ENCODE measurements around the gene PPP1R10. TPM values are rescaled to one million over a fixed set of nuclear protein-coding genes. Genes with fewer than 3 reads are reported as not detected.

Gene PPP1R10
- total RNA-seq, 1 donor from 2014 or later: 38.6 TPM

- peaks cover 39% of the 10 kb centered on the region for H3K36me3 Mint-ChIP-seq
These were observed 24.8 kb downstream of the PPP1R10 start for GRCh38 chr6:30592287-30592686.

GRCh38 chr6:30591008-30591407 is 26.0 kb downstream of the PPP1R10 start:
- H3K27ac Mint-ChIP-seq: no peak overlapping the region
- Histone ChIP-seq H4K20me1 (ENCODE audit: low read depth) (peaks cover 16% of the 10 kb centered on the region), H3K27me3 (no peaks in the 10 kb centered on the region), H3K9me3 (ENCODE audit: low read depth) (no peaks in the 10 kb centered on the region), H2AFZ (replicated peaks) (no peak overlapping the region), H3K27ac (no peak overlapping the region), H3K9ac (no peak overlapping the region), H3K4me1 (no peaks in the 10 kb centered on the region), H3K79me2 (ENCODE audit: low read depth) (peaks cover 9% of the 10 kb centered on the region), H3K36me3 (peaks cover 7% of the 10 kb centered on the region), H3K4me2 (no peak overlapping the region), H3K4me3 (no peak overlapping the region), H3F3A (ENCODE audit: low read depth) (peaks cover 12% of the 10 kb centered on the region)
- TF ChIP-seq CTCF (IDR thresholded peaks at IDR 0.05): no peak
- no peak for TF ChIP-seq EZH2 (IDR thresholded peaks at IDR 0.05)
- no peak for TF ChIP-seq EZH2phosphoT487 (IDR thresholded peaks at IDR 0.05)
- peaks cover 7% of the 10 kb centered on the region for H3K27me3 Mint-ChIP-seq (ENCODE audit: insufficient read depth, low read depth)
- H3K4me3 Mint-ChIP-seq: no peak overlapping the region
- H3K9me3 Mint-ChIP-seq: no peaks in the 10 kb centered on the region
- DNase-seq (ENCODE audit: low spot score): no peak
- H3K36me3 Mint-ChIP-seq: peaks cover 42% of the 10 kb centered on the region
- no peaks in the 10 kb centered on the region for H3K4me1 Mint-ChIP-seq

More at GRCh38 chr6:30592287-30592686, 24.8 kb downstream of the PPP1R10 start:
- no peak for DNase-seq (ENCODE audit: low spot score)
- Histone ChIP-seq H4K20me1 (ENCODE audit: low read depth) (peaks cover 16% of the 10 kb centered on the region), H3K4me1 (no peaks in the 10 kb centered on the region), H3K79me2 (ENCODE audit: low read depth) (peaks cover 9% of the 10 kb centered on the region), H2AFZ (replicated peaks) (no peak overlapping the region), H3K27me3 (no peaks in the 10 kb centered on the region), H3K4me2 (no peak overlapping the region), H3K9me3 (ENCODE audit: low read depth) (no peaks in the 10 kb centered on the region), H3F3A (ENCODE audit: low read depth) (peaks cover 18% of the 10 kb centered on the region), H3K27ac (no peak overlapping the region), H3K9ac (no peak overlapping the region), H3K36me3 (no peaks in the 10 kb centered on the region), H3K4me3 (no peak overlapping the region)
- Mint-ChIP-seq H3K27ac (no peak overlapping the region), H3K9me3 (no peaks in the 10 kb centered on the region), H3K27me3 (ENCODE audit: insufficient read depth, low read depth) (peaks cover 7% of the 10 kb centered on the region), H3K4me3 (no peak overlapping the region), H3K4me1 (peaks cover 4% of the 10 kb centered on the region)
- TF ChIP-seq EZH2phosphoT487 (IDR thresholded peaks at IDR 0.05): no peak
- no peak for TF ChIP-seq CTCF (IDR thresholded peaks at IDR 0.05)
- no peak for TF ChIP-seq EZH2 (IDR thresholded peaks at IDR 0.05)

- Histone ChIP-seq H3K9me3 (ENCODE audit: low read depth) (no peaks in the 10 kb centered on the region), H4K20me1 (ENCODE audit: low read depth) (peaks cover 16% of the 10 kb centered on the region), H3K9ac (no peak overlapping the region), H2AFZ (replicated peaks) (no peak overlapping the region), H3K4me2 (no peak overlapping the region), H3K79me2 (ENCODE audit: low read depth) (peaks cover 9% of the 10 kb centered on the region), H3F3A (ENCODE audit: low read depth) (peaks cover 11% of the 10 kb centered on the region), H3K27ac (no peak overlapping the region), H3K27me3 (no peaks in the 10 kb centered on the region), H3K4me1 (no peaks in the 10 kb centered on the region), H3K36me3 (peaks cover 7% of the 10 kb centered on the region), H3K4me3 (no peak overlapping the region)
- H3K4me1 Mint-ChIP-seq: no peaks in the 10 kb centered on the region
- no peak for TF ChIP-seq EZH2 (IDR thresholded peaks at IDR 0.05)
- TF ChIP-seq EZH2phosphoT487 (IDR thresholded peaks at IDR 0.05): no peak
- TF ChIP-seq CTCF (IDR thresholded peaks at IDR 0.05): no peak
- peaks cover 41% of the 10 kb centered on the region for H3K36me3 Mint-ChIP-seq
- H3K27ac Mint-ChIP-seq: no peak overlapping the region
- no peak overlapping the region for H3K4me3 Mint-ChIP-seq
- peaks cover 7% of the 10 kb centered on the region for H3K27me3 Mint-ChIP-seq (ENCODE audit: insufficient read depth, low read depth)
- no peaks in the 10 kb centered on the region for H3K9me3 Mint-ChIP-seq
- DNase-seq (ENCODE audit: low spot score): no peak
These were observed 26.5 kb downstream of the PPP1R10 start for GRCh38 chr6:30590509-30590908.
